ENCODE data around the gene NEK4.

The NEK4 gene

DNA sequence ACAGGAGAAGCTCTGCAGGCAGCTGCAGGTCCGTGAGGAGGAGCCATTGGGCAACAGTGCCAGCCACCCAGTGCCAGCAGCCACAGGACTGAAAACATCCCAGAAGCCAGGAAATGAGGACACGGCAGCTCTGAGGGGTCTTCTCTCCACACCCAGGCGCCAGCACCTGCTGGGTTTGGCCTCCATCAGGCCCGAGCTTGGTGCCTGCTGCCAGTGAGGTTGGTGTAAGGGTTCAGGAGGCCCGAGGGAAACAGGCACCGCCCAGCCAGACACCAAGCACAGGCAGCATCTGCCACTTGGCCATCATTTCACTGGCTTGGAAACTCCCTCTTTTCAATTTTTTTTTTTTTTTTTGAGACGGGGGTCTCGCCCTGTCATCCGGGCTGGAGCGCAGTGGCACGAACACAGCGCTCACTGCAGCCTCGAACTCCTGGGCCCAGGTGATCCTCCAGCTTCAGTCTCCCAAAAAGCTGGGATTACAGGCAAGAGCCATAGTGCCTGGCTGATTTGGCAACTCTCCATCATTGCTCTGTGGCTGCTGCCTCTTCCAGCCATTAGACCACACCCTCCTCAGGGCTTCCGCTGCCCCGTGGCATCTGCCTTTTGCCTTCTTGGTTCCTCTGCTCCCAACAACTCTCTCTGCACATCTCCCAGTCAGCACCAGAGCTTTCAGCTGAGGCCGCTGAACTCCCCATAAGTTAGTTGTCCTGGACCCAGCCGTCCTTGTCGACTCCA, 22.4 kb upstream of the NEK4 start:
- TF ChIP-seq NFIC (IDR thresholded peaks at IDR 0.05) = no peak
- TF ChIP-seq ZBTB7A (IDR thresholded peaks at IDR 0.05; ENCODE audit: low read depth) = no peak
- no peak for TF ChIP-seq CEBPB (IDR thresholded peaks at IDR 0.05)
- no peak for TF ChIP-seq FOXM1 (IDR thresholded peaks at IDR 0.05; ENCODE audit: borderline replicate concordance, low read depth)
- TF ChIP-seq EGR1 (IDR thresholded peaks at IDR 0.05) = no peak
- TF ChIP-seq TAF1 (IDR thresholded peaks at IDR 0.05; ENCODE audit: low read depth) = no peak
- TF ChIP-seq TEAD4 (IDR thresholded peaks at IDR 0.05) = no peak

DNA sequence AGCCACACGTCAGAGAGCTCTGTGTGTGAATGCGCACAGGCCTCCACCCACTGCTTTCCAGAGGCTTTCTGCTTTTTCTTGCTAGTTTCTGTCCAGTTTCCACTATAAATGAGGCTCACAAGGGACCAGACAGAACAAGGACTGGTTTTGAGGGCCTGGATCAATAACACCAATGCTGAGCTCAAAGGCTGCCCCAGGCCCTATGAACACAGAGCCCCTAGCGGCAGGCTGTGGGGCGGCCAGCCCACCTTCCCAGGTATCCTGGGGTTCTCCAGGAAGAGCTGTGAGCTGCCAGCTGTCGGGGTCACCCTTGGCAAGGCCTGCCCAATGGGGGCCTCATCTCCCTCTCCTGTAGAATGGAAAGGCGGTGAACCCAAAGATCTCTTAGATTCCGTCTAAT, 21.7 kb upstream of the NEK4 start:
- TF ChIP-seq REST (IDR thresholded peaks at IDR 0.05; ENCODE audit: low read depth) (no peak), MAX (IDR thresholded peaks at IDR 0.05) (no peak), CEBPB (IDR thresholded peaks at IDR 0.05) (no peak), YY1 (IDR thresholded peaks at IDR 0.05; ENCODE audit: low read depth) (no peak), EGR1 (IDR thresholded peaks at IDR 0.05) (no peak), RAD21 (IDR thresholded peaks at IDR 0.05; ENCODE audit: low read depth) (no peak), ZBTB7A (IDR thresholded peaks at IDR 0.05; ENCODE audit: low read depth) (no peak), TCF12 (IDR thresholded peaks at IDR 0.05; ENCODE audit: low read depth) (no peak), TAF1 (IDR thresholded peaks at IDR 0.05; ENCODE audit: low read depth) (no peak), USF1 (IDR thresholded peaks at IDR 0.05) (no peak), EP300 (IDR thresholded peaks at IDR 0.05; ENCODE audit: borderline replicate concordance) (no peak), CREB1 (IDR thresholded peaks at IDR 0.05; ENCODE audit: low read depth) (no peak), TEAD4 (IDR thresholded peaks at IDR 0.05) (no peak), NFIC (IDR thresholded peaks at IDR 0.05) (no peak), FOXM1 (IDR thresholded peaks at IDR 0.05; ENCODE audit: borderline replicate concordance, low read depth) (no peak)

- TF ChIP-seq ZBTB7A (IDR thresholded peaks at IDR 0.05; ENCODE audit: low read depth) (no peak), CEBPB (IDR thresholded peaks at IDR 0.05) (no peak), RAD21 (IDR thresholded peaks at IDR 0.05; ENCODE audit: low read depth) (no peak), USF1 (IDR thresholded peaks at IDR 0.05) (no peak), TAF1 (IDR thresholded peaks at IDR 0.05; ENCODE audit: low read depth) (no peak), MAX (IDR thresholded peaks at IDR 0.05) (no peak), EP300 (IDR thresholded peaks at IDR 0.05; ENCODE audit: borderline replicate concordance) (no peak), TCF12 (IDR thresholded peaks at IDR 0.05; ENCODE audit: low read depth) (no peak), NFIC (IDR thresholded peaks at IDR 0.05) (no peak)
Observed at GRCh38 chr3:52791928-52792327, 21.2 kb upstream of the NEK4 start.

DNA sequence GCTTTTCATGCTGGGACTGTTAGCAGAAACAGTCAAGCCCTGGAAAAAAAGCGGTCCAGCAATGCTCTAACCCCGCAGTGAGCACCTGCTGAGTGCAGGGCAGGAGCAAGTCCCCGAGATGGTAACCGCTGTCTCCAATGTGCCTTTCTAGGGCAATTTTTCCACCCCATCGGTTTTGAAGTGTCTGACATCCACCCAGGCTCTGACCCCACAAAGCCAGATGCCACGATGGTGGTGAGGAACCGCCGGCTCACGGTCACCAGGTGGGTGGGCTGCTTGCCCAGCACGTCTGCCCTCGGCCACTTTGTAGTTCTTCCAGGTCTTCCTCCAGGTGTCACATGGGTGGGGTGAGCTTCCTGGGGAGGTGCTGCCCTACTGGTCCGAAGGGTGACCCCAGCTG, 20.6 kb upstream of the NEK4 start:
- TF ChIP-seq TAF1 (IDR thresholded peaks at IDR 0.05; ENCODE audit: low read depth) (no peak), RAD21 (IDR thresholded peaks at IDR 0.05; ENCODE audit: low read depth) (no peak), CREB1 (IDR thresholded peaks at IDR 0.05; ENCODE audit: low read depth) (no peak), YY1 (IDR thresholded peaks at IDR 0.05; ENCODE audit: low read depth) (no peak), TCF12 (IDR thresholded peaks at IDR 0.05; ENCODE audit: low read depth) (no peak), MAX (IDR thresholded peaks at IDR 0.05) (no peak), FOXM1 (IDR thresholded peaks at IDR 0.05; ENCODE audit: borderline replicate concordance, low read depth) (no peak), TEAD4 (IDR thresholded peaks at IDR 0.05) (no peak), ZBTB7A (IDR thresholded peaks at IDR 0.05; ENCODE audit: low read depth) (no peak), NFIC (IDR thresholded peaks at IDR 0.05) (no peak), CEBPB (IDR thresholded peaks at IDR 0.05) (no peak), EGR1 (IDR thresholded peaks at IDR 0.05) (no peak), USF1 (IDR thresholded peaks at IDR 0.05) (no peak)

DNA sequence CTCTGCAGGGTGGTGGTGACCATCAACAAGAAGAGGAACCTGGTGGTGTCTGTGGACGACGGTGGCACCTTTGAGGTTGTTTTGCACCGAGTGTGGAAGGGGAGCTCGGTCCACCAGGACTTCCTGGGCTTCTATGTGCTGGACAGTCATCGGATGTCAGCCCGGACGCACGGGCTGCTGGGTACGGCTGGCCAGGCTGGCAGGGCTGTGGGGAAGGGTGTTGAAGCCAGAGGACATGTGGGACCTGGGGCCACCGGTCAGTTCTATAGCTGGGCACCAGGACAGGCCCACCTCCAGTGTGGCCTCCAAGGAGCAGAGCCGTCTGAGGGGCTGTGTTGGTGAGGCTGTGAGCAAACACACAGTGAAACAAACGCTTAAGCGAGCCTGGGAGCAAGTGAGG, 20.0 kb upstream of the NEK4 start:
- TF ChIP-seq CREB1 (IDR thresholded peaks at IDR 0.05; ENCODE audit: low read depth) (no peak), YY1 (IDR thresholded peaks at IDR 0.05; ENCODE audit: low read depth) (no peak), CEBPB (IDR thresholded peaks at IDR 0.05) (no peak), MAX (IDR thresholded peaks at IDR 0.05) (no peak), EGR1 (IDR thresholded peaks at IDR 0.05) (no peak), FOXM1 (IDR thresholded peaks at IDR 0.05; ENCODE audit: borderline replicate concordance, low read depth) (no peak), RAD21 (IDR thresholded peaks at IDR 0.05; ENCODE audit: low read depth) (no peak), USF1 (IDR thresholded peaks at IDR 0.05) (no peak), REST (IDR thresholded peaks at IDR 0.05; ENCODE audit: low read depth) (no peak), EP300 (IDR thresholded peaks at IDR 0.05; ENCODE audit: borderline replicate concordance) (no peak), TAF1 (IDR thresholded peaks at IDR 0.05; ENCODE audit: low read depth) (no peak), ZBTB7A (IDR thresholded peaks at IDR 0.05; ENCODE audit: low read depth) (no peak), TEAD4 (IDR thresholded peaks at IDR 0.05) (no peak), NFIC (IDR thresholded peaks at IDR 0.05) (no peak), TCF12 (IDR thresholded peaks at IDR 0.05; ENCODE audit: low read depth) (no peak)

Measured in Ishikawa (cell line).